AML-193 (cell line): ENCODE data around the gene MAP7D3.

Experiments
- DNase-seq, 2 experiments: peaks; one replicate each; lab custom pipeline; 2025; lab: John Stamatoyannopoulos, UW

Gene MAP7D3

GRCh38 chrX:136206916-136207315 lies 44.3 kb downstream of the MAP7D3 start:
- DNase-seq, result no peak

DNA sequence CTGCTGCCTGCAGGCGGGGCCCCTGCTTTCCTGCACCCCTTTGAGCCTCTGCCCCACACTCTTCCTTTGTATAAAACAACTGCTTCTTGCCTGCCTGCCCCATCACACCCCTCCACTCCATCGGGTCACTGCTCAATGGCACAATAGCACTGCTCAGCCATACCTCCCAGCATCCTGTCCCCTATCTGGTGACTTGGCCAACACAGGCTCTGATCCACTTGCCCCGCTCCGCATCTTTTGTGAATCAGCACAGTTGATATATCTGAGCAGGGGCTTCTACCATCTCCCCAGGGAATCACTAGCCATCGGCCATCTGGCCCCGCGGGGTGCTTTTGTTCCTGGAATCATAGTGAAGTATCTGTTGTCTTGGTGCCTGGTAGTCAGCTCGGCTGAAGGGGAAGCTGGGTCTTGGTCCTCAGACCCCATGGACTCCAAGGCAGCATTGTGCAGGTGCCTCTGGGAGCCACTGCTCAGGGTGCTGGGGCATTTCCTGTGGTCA lies 45.3 kb downstream of the MAP7D3 start:
- no peak for DNase-seq

GRCh38 chrX:136204571-136204970 lies 46.6 kb downstream of the MAP7D3 start:
- DNase-seq, result no peak

DNA sequence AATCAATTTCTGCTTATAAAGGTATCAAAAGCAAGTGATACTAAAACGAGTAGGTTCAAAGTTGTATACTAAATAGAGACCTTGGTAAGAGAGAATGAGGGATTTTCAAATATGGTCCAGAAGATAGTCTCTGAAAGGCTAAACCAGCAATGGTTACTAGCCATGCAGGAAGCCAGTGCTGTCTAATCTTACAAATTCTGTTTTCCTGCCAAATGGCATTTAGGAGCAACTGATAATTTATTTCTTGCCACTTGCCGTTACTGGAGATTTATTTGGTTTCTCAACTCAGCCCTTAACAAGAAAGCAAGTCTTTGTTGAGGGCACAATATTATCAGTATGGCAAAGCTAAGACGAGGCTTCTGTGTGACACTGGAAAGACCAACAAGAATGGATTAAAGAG lies 47.2 kb downstream of the MAP7D3 start:
- DNase-seq, result no peak

- no peak for DNase-seq
Measured at GRCh38 chrX:136203438-136203837, 47.8 kb downstream of the MAP7D3 start.

DNA sequence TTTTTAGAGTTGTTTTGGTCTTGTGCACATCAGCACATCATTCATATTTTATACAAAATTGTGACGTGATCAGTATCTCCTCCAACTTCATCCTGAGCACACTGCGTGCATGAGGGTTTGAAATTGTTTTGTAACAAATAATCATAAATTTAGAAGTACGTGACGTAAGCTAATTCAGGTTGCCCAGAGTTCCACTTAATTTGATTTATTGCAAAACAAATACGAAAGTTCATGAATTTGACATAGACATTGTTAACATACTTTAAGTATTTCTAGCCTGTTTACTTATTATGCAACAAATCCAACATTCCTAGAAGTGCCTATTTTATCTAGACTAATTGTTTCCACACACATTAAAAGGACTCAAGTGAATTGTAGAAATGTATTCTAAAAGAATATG lies 48.3 kb downstream of the MAP7D3 start:
- DNase-seq, result no peak

DNA sequence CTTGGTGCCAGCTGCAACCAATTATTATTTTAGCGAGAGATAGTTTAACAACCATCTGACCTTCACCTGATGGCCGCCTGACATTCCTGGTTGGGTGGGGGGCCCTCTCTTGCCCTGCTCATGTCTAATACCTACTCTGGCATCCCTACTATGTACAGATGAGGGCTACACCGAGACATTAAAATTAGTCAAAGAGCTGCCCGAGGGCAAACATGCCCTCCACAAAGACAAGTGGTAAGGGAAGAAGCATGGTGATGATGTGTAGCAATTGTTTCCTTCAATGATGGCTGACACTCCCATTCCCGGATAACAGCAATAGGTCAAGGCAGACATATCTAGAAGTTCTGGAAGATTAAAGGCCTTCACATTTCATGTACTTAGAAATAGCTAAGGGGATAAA lies 49.6 kb downstream of the MAP7D3 start:
- DNase-seq, result no peak

DNA sequence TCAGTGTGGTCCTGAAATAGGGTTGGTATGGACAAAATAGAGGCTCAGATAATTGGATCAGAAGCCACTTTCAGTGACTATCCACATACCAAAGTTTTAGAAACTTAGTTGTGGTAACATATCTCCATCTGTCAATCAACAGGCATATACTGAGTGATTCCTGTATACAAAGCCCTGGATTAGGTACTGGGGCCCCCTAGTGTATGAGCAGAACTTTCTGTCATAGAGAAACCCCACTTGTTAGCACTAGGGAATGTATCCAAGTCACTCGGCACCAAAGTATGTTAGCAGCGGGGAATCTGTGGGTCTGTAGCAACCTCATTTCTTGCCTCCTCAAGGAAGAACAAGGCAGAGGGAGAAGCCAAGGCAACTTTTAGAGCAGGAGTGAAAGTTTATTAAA lies 50.7 kb downstream of the MAP7D3 start:
- peak in 1 of 2 experiments; percentile 8 for DNase-seq

- DNase-seq, result no peak
Measured at GRCh38 chrX:136199365-136199764, 51.8 kb downstream of the MAP7D3 start.

- DNase-seq, result no peak
Measured at GRCh38 chrX:136198678-136199243, 52.4 kb downstream of the MAP7D3 start.

GRCh38 chrX:136198010-136198409 lies 53.2 kb downstream of the MAP7D3 start:
- DNase-seq, result no peak

DNA sequence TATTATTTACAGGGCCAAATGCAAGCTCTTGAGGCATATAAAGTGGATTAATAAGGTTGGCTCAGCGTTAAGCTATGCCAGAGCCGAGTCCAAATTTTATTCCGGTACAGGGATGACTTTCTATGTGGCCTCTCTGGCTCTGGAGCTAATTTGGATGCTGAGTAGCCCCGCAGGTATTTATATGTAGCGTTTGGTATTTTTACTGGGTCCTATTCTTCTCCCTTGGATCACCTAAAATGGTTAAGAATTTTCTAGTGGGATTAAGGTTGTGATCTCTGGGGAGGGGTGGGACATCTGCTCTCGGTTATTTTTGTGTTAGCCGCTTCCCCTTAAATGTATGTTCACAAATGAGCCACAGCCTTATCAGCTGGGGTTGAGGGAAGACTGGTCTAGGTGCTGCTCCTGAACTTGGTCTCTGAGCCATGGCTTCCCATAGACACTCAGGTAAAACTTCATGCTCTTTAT lies 54.5 kb downstream of the MAP7D3 start:
- DNase-seq, result no peak

GRCh38 chrX:136195247-136195646 lies 56.0 kb downstream of the MAP7D3 start:
- DNase-seq, result no peak

DNA sequence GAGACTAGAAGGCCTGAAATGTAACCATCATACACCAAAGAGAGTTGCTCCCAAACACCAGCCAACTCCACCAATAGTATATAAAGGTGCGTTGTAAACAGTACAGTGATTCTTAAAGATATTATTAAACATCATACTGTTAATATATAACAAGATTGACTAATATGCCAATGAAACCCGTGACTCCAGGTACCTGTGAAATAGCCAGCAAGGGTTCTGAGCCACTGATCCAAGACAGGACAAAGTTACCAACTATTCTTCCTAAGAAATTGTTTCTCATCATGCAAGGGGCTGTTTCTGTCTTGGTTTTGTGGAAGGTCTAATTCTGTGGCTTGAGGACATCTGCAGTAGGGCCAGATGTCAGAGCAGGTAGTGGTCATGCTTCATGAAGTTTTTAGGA lies 56.7 kb downstream of the MAP7D3 start:
- DNase-seq, result no peak

DNA sequence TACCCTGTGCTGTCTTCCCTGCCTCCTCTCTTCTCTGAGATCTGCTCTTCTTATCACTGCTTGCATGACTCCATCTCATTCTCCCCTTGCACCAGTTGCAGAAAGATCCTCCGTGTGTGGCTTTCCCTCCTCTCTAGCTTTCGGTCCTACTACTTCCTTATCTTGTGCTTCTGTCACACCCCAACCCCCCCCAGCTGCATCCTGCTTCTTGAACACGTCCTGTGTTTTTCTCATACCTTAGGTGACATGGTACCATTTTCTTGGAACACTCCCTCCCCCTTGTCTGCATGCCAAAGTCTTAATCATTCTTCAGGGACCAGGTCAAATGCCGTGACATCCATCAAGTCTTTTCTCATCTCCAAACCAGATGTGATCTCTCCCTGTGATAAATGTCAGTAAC lies 57.4 kb downstream of the MAP7D3 start:
- no peak for DNase-seq

DNA sequence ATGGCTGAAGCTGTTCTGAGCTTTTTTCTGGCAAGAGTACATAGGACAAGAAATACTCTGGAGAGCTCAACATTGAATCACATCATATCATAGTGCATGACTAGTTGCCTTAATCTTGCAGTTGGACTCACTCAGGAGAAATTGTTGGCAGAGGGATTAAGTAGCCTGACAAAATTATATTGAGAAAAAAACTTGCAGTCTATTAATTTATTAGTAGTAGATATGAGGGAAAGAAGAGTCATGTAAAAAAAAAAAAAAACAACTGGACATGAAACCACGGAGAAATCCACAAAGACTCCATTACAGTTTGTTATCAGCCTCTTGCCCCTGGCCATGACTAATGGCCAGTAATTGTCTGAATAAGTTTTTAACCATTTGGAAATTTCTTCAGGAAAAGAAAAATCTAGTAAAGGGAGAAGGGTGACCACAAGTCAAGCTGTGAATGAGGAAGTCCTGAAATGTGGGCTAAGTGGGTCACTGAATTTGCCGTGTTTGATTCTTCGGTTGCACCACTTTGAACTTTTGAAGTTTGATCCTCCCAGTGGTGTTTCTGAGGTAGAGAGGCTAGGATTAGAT lies 58.3 kb downstream of the MAP7D3 start:
- DNase-seq, result no peak

GRCh38 chrX:136192135-136192534 lies 59.1 kb downstream of the MAP7D3 start:
- no peak for DNase-seq

DNA sequence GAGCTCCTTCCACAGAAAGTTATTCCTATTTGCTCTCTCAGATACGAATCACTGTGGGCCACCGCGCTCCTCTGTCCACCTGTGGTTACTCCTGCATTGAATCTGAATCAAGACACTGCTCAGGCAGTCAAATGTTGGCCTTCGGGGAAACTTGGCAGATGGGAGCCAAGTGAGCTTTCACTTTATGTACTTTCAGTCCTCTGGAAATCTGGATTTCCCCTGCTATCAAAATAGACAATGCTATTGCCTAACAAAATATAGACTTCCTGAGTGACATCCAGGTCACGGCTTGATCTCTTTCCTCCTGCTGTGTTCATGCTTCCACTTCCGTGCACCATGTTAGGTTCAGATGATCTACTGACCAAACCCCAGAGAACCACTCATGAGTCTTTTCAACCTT lies 60.0 kb downstream of the MAP7D3 start:
- no peak for DNase-seq

DNA sequence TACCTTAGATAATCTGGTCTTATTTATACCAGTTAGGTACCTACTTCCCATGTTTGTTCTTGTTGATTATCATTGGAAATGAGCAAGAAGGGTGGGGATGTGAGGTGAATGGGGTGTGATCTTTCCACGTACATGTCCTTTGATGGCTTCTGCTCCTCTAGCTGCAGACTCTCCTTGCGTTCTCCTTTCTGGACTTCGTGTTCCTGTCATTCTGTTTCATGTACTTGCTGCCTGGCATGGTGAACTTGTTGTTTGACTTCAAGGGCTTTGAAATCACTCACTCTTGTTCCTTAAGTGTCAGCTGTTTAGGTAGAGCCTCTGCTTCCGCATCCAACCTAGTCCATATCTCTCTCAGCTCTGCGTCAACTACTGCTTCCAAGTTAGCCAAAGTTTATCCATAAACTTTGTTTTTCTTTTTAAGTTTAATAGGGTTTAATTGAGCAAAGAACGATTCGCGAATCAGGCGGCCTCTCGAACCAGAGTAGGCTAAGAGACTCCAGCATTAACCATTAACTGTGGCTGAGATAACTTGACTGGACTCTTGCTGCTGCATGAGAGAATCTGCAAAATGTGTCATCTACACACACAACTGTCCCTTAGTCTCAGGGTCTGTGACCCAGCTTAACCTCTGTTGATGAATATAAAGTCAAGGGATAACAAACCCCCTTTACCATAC lies 61.0 kb downstream of the MAP7D3 start:
- DNase-seq, result no peak

GRCh38 chrX:136189222-136189621 lies 62.0 kb downstream of the MAP7D3 start:
- DNase-seq, result no peak

GRCh38 chrX:136186023-136186413 lies 65.2 kb downstream of the MAP7D3 start:
- no peak for DNase-seq

GRCh38 chrX:136185401-136186022 lies 65.7 kb downstream of the MAP7D3 start:
- DNase-seq, result no peak

DNA sequence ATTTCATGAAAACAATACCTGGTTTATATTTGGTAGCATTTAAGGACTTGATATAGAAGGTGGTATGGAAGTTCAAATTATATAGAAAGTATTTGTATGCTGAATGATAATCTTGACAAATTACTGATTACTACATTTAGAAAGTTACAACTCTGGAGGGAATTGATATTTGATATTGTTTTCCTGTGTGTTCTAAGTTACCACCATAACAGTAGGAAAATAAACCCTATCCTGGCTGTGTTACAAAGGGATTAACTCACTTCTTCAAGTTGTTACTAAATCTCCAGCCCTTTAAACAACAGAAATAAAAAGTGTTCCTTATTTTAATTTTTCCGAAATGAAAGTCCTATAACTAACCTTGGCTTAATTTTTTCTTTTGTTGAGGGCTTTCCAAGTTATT lies 67.3 kb downstream of the MAP7D3 start:
- no peak for DNase-seq
